Gastrocnemius medialis (tissue), 4 donors: Measurements from ENCODE around the gene PTGIR. TPM values are rescaled to one million over a fixed set of nuclear protein-coding genes. Genes with fewer than 3 reads are reported as not detected.

Source experiments
- ATAC-seq, 2 donors: fragments of 150-250 bp; one replicate each; pipeline ENCODE4 v1.9.1; 2016
- DNase-seq, 2 donors: peaks; one replicate each; pipeline ENCODE4 v3.0.0-alpha.2; 2019
- H3K27ac ChIP-seq, 4 donors: fragments of 200-600 bp; sonication (generic); 1 replicate in 1 of 4; 2 replicates in 3 of 4; pipeline ENCODE4 v1.5.1; 2016 to 2018; ENCODE audit warnings: mild to moderate bottlenecking in 2 of 4, moderate library complexity in 1 of 4
- H3K27me3 ChIP-seq, 3 donors: fragments of 200-600 bp; sonication (generic) in 2 of 3; 1 replicate in 1 of 3; 2 replicates in 2 of 3; pipeline versions ENCODE4 v1.5.1 to v1.6.0; 2016 to 2019; ENCODE audit warnings: mild to moderate bottlenecking in 1 of 3, moderate library complexity in 1 of 3
- H3K36me3 ChIP-seq, 2 donors: fragments of 200-600 bp; sonication (generic) in 1 of 2; one replicate each; pipeline ENCODE4 v1.5.1; 2017 to 2018
- H3K4me1 ChIP-seq, 2 donors: fragments of 200-600 bp; sonication (generic) in 1 of 2; one replicate each; pipeline ENCODE4 v1.5.1; 2016 to 2017; ENCODE audit warnings: mild to moderate bottlenecking in 2 of 2
- H3K4me3 ChIP-seq, 4 donors: fragments of 200-600 bp; sonication (generic) in 3 of 4; 1 replicate in 1 of 4; 2 replicates in 3 of 4; pipeline ENCODE4 v1.5.1; 2016 to 2019; ENCODE audit warnings: mild to moderate bottlenecking in 2 of 4
- H3K9me3 ChIP-seq, 3 donors: fragments of 200-600 bp; sonication (generic) in 2 of 3; 1 replicate in 1 of 3; 2 replicates in 2 of 3; pipeline ENCODE4 v1.5.1; 2016 to 2019
- POLR2A ChIP-seq, 2 donors: fragments of 450-650 bp; IDR thresholded peaks; one replicate each; pipeline ENCODE4 v1.6.1; 2017; ENCODE audit warnings: antibody characterized with exemption in 2 of 2, mild to moderate bottlenecking in 2 of 2, moderate library complexity in 2 of 2
- in situ Hi-C, 4 donors: fragments of 200-750 bp; cut with MboI; loops; one replicate each; pipeline versions ENCODE4 v1.15.0 to v1.8.0; 2017; ENCODE audit warnings: low sequenced_read_pairs in 4 of 4
- intact Hi-C: fragments of 100-400 bp; cut with DNase I; formaldehyde crosslinking; loops from one replicate; pipeline ENCODE4 v1.15.1; 2023; ENCODE audit warnings: low total_unique reads
- total RNA-seq, 4 donors: library from RNA; depleted of rRNA; stranded (reverse); fragments of >200 nt; gene quantifications; one replicate each; pipeline versions ENCODE4 v1.1.0 to v1.2.3, GENCODE V29; 2016
- TF ChIP-seq, protein P1 (sequence below), 5 experiments: fragments of 450-650 bp in 3 of 5; fragments of 200-600 bp in 2 of 5; sonication (generic) in 2 of 5; IDR thresholded peaks in 4 of 5; conservative IDR thresholded peaks in 1 of 5; 1 replicate in 4 of 5; 2 replicates in 1 of 5; pipeline ENCODE4 v1.5.1; 2016 to 2019; ENCODE audit warnings: antibody characterized with exemption in 5 of 5, mild to moderate bottlenecking in 3 of 5, moderate library complexity in 3 of 5

The PTGIR gene
- total RNA-seq, 4 donors from 2014 or later: 0.87 to 1.7 (median 1.3) TPM

DNA sequence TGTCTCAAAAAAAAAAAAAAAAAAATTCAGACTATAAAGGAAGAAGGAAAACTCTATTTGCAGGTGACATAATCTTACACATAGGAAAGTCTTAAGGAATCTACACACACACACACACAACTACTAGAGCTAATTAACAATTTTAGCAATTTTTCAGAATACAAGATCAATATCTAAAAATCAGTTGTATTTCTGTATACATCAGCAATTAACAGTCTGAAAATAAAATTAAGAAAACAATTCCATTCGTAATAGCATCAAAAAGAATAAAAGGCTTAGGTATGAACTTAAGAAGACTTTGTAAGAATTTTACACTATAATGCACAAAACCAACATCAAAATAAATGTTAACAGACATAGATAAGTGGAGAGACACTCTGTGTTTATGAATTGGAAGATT, 39.4 kb downstream of the PTGIR start:
- no peak for TF ChIP-seq POLR2A (IDR thresholded peaks at IDR 0.05)
- TF ChIP-seq, protein P1, sequence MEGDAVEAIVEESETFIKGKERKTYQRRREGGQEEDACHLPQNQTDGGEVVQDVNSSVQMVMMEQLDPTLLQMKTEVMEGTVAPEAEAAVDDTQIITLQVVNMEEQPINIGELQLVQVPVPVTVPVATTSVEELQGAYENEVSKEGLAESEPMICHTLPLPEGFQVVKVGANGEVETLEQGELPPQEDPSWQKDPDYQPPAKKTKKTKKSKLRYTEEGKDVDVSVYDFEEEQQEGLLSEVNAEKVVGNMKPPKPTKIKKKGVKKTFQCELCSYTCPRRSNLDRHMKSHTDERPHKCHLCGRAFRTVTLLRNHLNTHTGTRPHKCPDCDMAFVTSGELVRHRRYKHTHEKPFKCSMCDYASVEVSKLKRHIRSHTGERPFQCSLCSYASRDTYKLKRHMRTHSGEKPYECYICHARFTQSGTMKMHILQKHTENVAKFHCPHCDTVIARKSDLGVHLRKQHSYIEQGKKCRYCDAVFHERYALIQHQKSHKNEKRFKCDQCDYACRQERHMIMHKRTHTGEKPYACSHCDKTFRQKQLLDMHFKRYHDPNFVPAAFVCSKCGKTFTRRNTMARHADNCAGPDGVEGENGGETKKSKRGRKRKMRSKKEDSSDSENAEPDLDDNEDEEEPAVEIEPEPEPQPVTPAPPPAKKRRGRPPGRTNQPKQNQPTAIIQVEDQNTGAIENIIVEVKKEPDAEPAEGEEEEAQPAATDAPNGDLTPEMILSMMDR (IDR thresholded peaks at IDR 0.05 in 4 of 5, conservative IDR thresholded peaks at IDR 0.05 in 1 of 5): no peak

GRCh38 chr19:46580247-46580646, 44.6 kb downstream of the PTGIR start:
- Histone ChIP-seq H3K4me1 (no peaks in the 10 kb centered on the region), H3K4me3 (no peak overlapping the region), H3K27me3 (no peaks in the 10 kb centered on the region), H3K36me3 (no peaks in the 10 kb centered on the region), H3K9me3 (no peaks in the 10 kb centered on the region), H3K27ac (no peak overlapping the region)
- in situ Hi-C loops (no loop called here), intact Hi-C loops (no loop called here)
- DNase-seq (no peak), ATAC-seq (no peak)
- TF ChIP-seq, protein P1 (IDR thresholded peaks at IDR 0.05 in 4 of 5, conservative IDR thresholded peaks at IDR 0.05 in 1 of 5): no peak
- no peak for TF ChIP-seq POLR2A (IDR thresholded peaks at IDR 0.05)

More for the DNA sequence above, 39.4 kb downstream of the PTGIR start:
- in situ Hi-C loops (no loop called here), intact Hi-C loops (no loop called here)
- no peaks in the 10 kb centered on the region for H3K36me3 ChIP-seq
- no peaks in the 10 kb centered on the region for H3K9me3 ChIP-seq
- H3K27me3 ChIP-seq: no peaks in the 10 kb centered on the region
- no peak for ATAC-seq
- no peak for DNase-seq
- no peaks in the 10 kb centered on the region for H3K4me1 ChIP-seq
- no peak overlapping the region for H3K4me3 ChIP-seq
- no peak overlapping the region for H3K27ac ChIP-seq

GRCh38 chr19:46579361-46579879, 45.5 kb downstream of the PTGIR start:
- DNase-seq: no peak
- no peak overlapping the region for H3K27ac ChIP-seq
- no peaks in the 10 kb centered on the region for H3K4me1 ChIP-seq
- no peak overlapping the region for H3K4me3 ChIP-seq
- H3K36me3 ChIP-seq: no peaks in the 10 kb centered on the region
- H3K9me3 ChIP-seq: no peaks in the 10 kb centered on the region
- in situ Hi-C loops: no loop called here
- H3K27me3 ChIP-seq: no peaks in the 10 kb centered on the region
- intact Hi-C loops: no loop called here
- TF ChIP-seq, protein P1 (IDR thresholded peaks at IDR 0.05 in 4 of 5, conservative IDR thresholded peaks at IDR 0.05 in 1 of 5): no peak
- TF ChIP-seq POLR2A (IDR thresholded peaks at IDR 0.05): no peak
- no peak for ATAC-seq

DNA sequence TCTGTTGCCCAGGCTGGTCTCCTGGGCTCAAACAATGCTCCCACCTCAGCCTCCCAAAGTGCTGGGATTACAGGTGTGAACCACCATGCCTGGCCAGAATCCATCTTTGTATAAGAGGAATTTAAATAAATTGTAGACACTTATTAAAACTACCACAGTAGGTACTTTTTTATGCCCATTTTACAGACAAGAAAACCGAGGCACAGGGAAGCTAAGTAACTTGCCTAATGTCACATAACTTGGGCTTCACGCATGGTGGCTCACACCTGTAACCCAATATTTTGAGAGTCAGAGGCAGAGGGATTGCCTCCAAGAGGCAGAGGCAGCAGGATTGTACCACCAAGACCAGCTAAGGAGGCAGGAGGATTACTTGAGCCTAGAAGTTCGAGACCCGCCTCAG, 46.4 kb downstream of the PTGIR start:
- Histone ChIP-seq H3K9me3 (no peaks in the 10 kb centered on the region), H3K4me1 (no peaks in the 10 kb centered on the region), H3K36me3 (no peaks in the 10 kb centered on the region), H3K4me3 (no peak overlapping the region), H3K27me3 (no peaks in the 10 kb centered on the region), H3K27ac (no peak overlapping the region)
- in situ Hi-C loops (no loop called here), intact Hi-C loops (no loop called here)
- DNase-seq: no peak
- no peak for ATAC-seq
- no peak for TF ChIP-seq POLR2A (IDR thresholded peaks at IDR 0.05)
- TF ChIP-seq, protein P1 (IDR thresholded peaks at IDR 0.05 in 4 of 5, conservative IDR thresholded peaks at IDR 0.05 in 1 of 5): no peak

DNA sequence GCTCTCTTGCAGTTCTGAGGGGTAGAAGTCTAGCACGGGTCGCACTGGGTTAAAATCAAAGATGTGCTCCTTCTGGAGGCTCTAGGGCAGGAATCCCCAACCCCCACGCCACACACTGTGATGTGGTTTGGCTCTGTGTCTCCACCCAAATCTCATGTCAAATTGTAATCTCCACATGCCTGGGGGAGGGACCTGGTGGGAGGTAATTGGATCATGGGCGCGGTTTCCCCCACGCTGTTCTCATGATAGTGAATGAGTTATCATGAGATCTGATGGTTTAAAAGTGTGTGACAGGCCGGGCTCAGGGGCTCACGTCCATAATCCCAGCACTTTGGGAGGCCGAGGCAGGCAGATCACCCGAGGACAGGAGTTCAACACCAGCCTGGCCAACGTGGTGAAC, 50.4 kb downstream of the PTGIR start:
- no peaks in the 10 kb centered on the region for H3K27me3 ChIP-seq
- intact Hi-C loops: no loop called here
- H3K27ac ChIP-seq: no peak overlapping the region
- no peak for TF ChIP-seq POLR2A (IDR thresholded peaks at IDR 0.05)
- TF ChIP-seq, protein P1 (IDR thresholded peaks at IDR 0.05 in 4 of 5, conservative IDR thresholded peaks at IDR 0.05 in 1 of 5): no peak
- no peak for DNase-seq
- no peaks in the 10 kb centered on the region for H3K9me3 ChIP-seq
- no peaks in the 10 kb centered on the region for H3K4me1 ChIP-seq
- no peak for ATAC-seq
- in situ Hi-C loops: no loop called here
- H3K4me3 ChIP-seq: no peak overlapping the region
- H3K36me3 ChIP-seq: no peaks in the 10 kb centered on the region
